WTC11 (cell line): ENCODE measurements around the gene IRX4.

Source experiments
- ATF1 ChIP-seq: sonication (generic); formaldehyde crosslinking; IDR thresholded peaks from 2 replicates; pipeline ENCODE4 v1.8.1; 2023; ENCODE audit warnings: mild to moderate bottlenecking, moderate library complexity, missing genetic modification reagents
- ATF3 ChIP-seq: sonication (generic); formaldehyde crosslinking; conservative IDR thresholded peaks from 2 replicates; pipeline ENCODE4 v1.8.1; 2022; ENCODE audit warnings: mild to moderate bottlenecking, missing genetic modification reagents
- CDX4 ChIP-seq: fragments of 250-450 bp; sonication (Bioruptor Pico); IDR thresholded peaks from 2 replicates; pipeline ENCODE4 v1.9.0; 2021; ENCODE audit warnings: moderate library complexity, mild to moderate bottlenecking, inconsistent platforms, borderline replicate concordance
- CREM ChIP-seq: sonication (generic); formaldehyde crosslinking; IDR thresholded peaks from 2 replicates; pipeline ENCODE4 v1.8.1; 2022; ENCODE audit warnings: mild to moderate bottlenecking, missing genetic modification reagents, moderate library complexity
- CTCF ChIP-seq: fragments of 200-600 bp; IDR thresholded peaks from 2 replicates; pipeline ENCODE4 v1.8.0; 2022; ENCODE audit warnings: antibody characterized with exemption
- E2F4 ChIP-seq: sonication (generic); formaldehyde crosslinking; IDR thresholded peaks from 2 replicates; pipeline ENCODE4 v1.8.1; 2022; ENCODE audit warnings: low read depth, mild to moderate bottlenecking, moderate library complexity, missing genetic modification reagents, borderline replicate concordance
- ELF4 ChIP-seq: sonication (generic); formaldehyde crosslinking; IDR thresholded peaks from 2 replicates; pipeline ENCODE4 v1.8.1; 2022; ENCODE audit warnings: low read depth, mild to moderate bottlenecking, moderate library complexity, missing genetic modification reagents
- FOXP1 ChIP-seq: sonication (generic); formaldehyde crosslinking; IDR thresholded peaks from 2 replicates; pipeline ENCODE4 v1.8.0; 2022; ENCODE audit warnings: missing genetic modification reagents, mild to moderate bottlenecking, moderate library complexity, borderline replicate concordance
- GRHL2 ChIP-seq: fragments of 250-450 bp; sonication (Bioruptor Pico); IDR thresholded peaks from 2 replicates; pipeline ENCODE4 v1.8.0; 2022; ENCODE audit warnings: mild to moderate bottlenecking, moderate library complexity; ENCODE audit not compliant: insufficient replicate concordance, severe bottlenecking
- TEAD4 ChIP-seq: sonication (generic); formaldehyde crosslinking; IDR thresholded peaks from 2 replicates; pipeline ENCODE4 v1.8.0; 2022; ENCODE audit warnings: mild to moderate bottlenecking, missing genetic modification reagents
- USF1 ChIP-seq: sonication (generic); formaldehyde crosslinking; IDR thresholded peaks from 2 replicates; pipeline ENCODE4 v1.8.0; 2022; ENCODE audit warnings: mild to moderate bottlenecking, missing genetic modification reagents
- ZMAT4 ChIP-seq: fragments of 250-450 bp; sonication (Bioruptor Pico); IDR thresholded peaks from 2 replicates; pipeline ENCODE4 v1.9.0; 2021; ENCODE audit warnings: mild to moderate bottlenecking
- ZNF416 ChIP-seq: fragments of 250-450 bp; sonication (Bioruptor Pico); IDR thresholded peaks from 2 replicates; pipeline ENCODE4 v1.9.0; 2021; ENCODE audit warnings: mild to moderate bottlenecking, inconsistent platforms
- ZNF512 ChIP-seq: sonication (generic); formaldehyde crosslinking; IDR thresholded peaks from 2 replicates; pipeline ENCODE4 v1.8.1; 2022; ENCODE audit warnings: missing genetic modification reagents, borderline replicate concordance

- TF ChIP-seq CTCF (no peak), USF1 (no peak), ELF4 (CRISPR knock-in tag) (no peak), ATF1 (CRISPR knock-in tag) (no peak), GRHL2 (CRISPR knock-in tag) (no peak), E2F4 (CRISPR knock-in tag) (no peak), ZNF416 (CRISPR knock-in tag) (no peak), CREM (CRISPR knock-in tag) (no peak), ZNF512 (CRISPR knock-in tag) (no peak), FOXP1 (CRISPR knock-in tag) (no peak), ATF3 (CRISPR knock-in tag) (no peak), ZMAT4 (no peak), TEAD4 (CRISPR knock-in tag) (no peak), CDX4 (CRISPR knock-in tag) (no peak)
Measured at GRCh38 chr5:1885404-1885755, 2.7 kb upstream of the IRX4 start.
